Temporal lobe (tissue), 1 donor: ENCODE data around the gene KRTAP10-9. TPM values are rescaled to one million over a fixed set of nuclear protein-coding genes. Genes with fewer than 3 reads are reported as not detected.

Source experiments
- total RNA-seq: library from RNA; depleted of rRNA; stranded (reverse); fragments of >200 nt; gene quantifications from one replicate; pipeline ENCODE4 v1.2.3, GENCODE V29; 2014

The KRTAP10-9 gene
- total RNA-seq, 1 donor from 2014 or later, result not detected

Other genes starting within 250 kb of the KRTAP10-9 start
- gene LRRC3, start 171.6 kb upstream of the KRTAP10-9 start, total RNA-seq, result 5.7 TPM
- gene KRTAP10-1, start 86.9 kb upstream of the KRTAP10-9 start, total RNA-seq, result not detected
- not detected for gene KRTAP10-2, start 75.6 kb upstream of the KRTAP10-9 start, total RNA-seq
- gene KRTAP10-3, start 68.3 kb upstream of the KRTAP10-9 start, total RNA-seq, result not detected
- gene KRTAP10-4, start 53.4 kb upstream of the KRTAP10-9 start, total RNA-seq, result not detected
- not detected for gene KRTAP10-5, start 46.5 kb upstream of the KRTAP10-9 start, total RNA-seq
- gene KRTAP10-6, start 34.6 kb upstream of the KRTAP10-9 start, total RNA-seq, result not detected
- gene KRTAP10-7, start 26.5 kb upstream of the KRTAP10-9 start, total RNA-seq, result not detected
- not detected for gene KRTAP10-8, start 15.0 kb upstream of the KRTAP10-9 start, total RNA-seq
- gene KRTAP10-10, start 10.3 kb downstream of the KRTAP10-9 start, total RNA-seq, result not detected
- gene KRTAP10-11, start 19.3 kb downstream of the KRTAP10-9 start, total RNA-seq, result not detected
- gene KRTAP12-4, start 27.6 kb downstream of the KRTAP10-9 start, total RNA-seq, result not detected
- not detected for gene KRTAP12-3, start 30.8 kb downstream of the KRTAP10-9 start, total RNA-seq
- gene KRTAP12-2, start 39.8 kb downstream of the KRTAP10-9 start, total RNA-seq, result not detected
- not detected for gene KRTAP12-1, start 55.1 kb downstream of the KRTAP10-9 start, total RNA-seq
- not detected for gene KRTAP10-12, start 70.1 kb downstream of the KRTAP10-9 start, total RNA-seq
- not detected for gene TSPEAR, start 84.5 kb downstream of the KRTAP10-9 start, total RNA-seq
- 36.4 TPM for gene UBE2G2, start 174.7 kb downstream of the KRTAP10-9 start, total RNA-seq
- gene SUMO3, start 191.0 kb downstream of the KRTAP10-9 start, total RNA-seq, result 55.6 TPM
- gene PTTG1IP, start 246.6 kb downstream of the KRTAP10-9 start, total RNA-seq, result 63.2 TPM